ENCODE data around the gene FGFBP2. TPM values are rescaled to one million over a fixed set of nuclear protein-coding genes. Genes with fewer than 3 reads are reported as not detected.
"Not testable (repeated sequence)": the region's sequence is repeated elsewhere in the genome, so short reads cannot be mapped to it uniquely, and the experiment has no call there.

Gene FGFBP2
- total and polyA plus RNA-seq, 7 experiments from 2014 or later: 1.2 to 54.8 (median 2.7) TPM

GRCh38 chr4:15916358-15916757, 46.6 kb downstream of the FGFBP2 start:
- H3K9me3 ChIP-seq (ENCODE audit: control insufficient read depth in 2 of 3, low read length in 3 of 3); ATAC-seq; intact Hi-C loops (cut with micrococcal nuclease); DNase-seq; H3K4me3 Mint-ChIP-seq; CTCF ChIA-PET; H3K27ac ChIP-seq (ENCODE audit: low read depth, low read length); H3K9me3 Mint-ChIP-seq; H3K4me3 ChIP-seq (ENCODE audit: low read length); H3K36me3 Mint-ChIP-seq; H3K4me1 Mint-ChIP-seq; H3K27me3 ChIP-seq (ENCODE audit: control insufficient read depth in 2 of 2, insufficient read depth in 2 of 2, low read length in 2 of 2); H3K36me3 ChIP-seq (ENCODE audit: control insufficient read depth in 2 of 3, insufficient read depth in 3 of 3, low read length in 3 of 3); H3K4me1 ChIP-seq (ENCODE audit: control insufficient read depth in 2 of 2, insufficient read depth in 2 of 2, low read length in 2 of 2); POLR2A ChIA-PET; H3K27ac Mint-ChIP-seq: not testable (repeated sequence)
- peaks cover 11 to 17% (median 14%) of the 10 kb centered on the region in 5 donors for H3K27me3 Mint-ChIP-seq

- DNase-seq: no peak
- Mint-ChIP-seq H3K9me3 (peaks cover 0 to 9% (median 4%) of the 10 kb centered on the region in 11 donors), H3K36me3 (no peaks in the 10 kb centered on the region), H3K4me1 (peaks cover 0 to 2% (median 0%) of the 10 kb centered on the region in 7 donors), H3K27ac (no peak overlapping the region), H3K27me3 (peaks cover 12 to 15% (median 14%) of the 10 kb centered on the region in 5 donors), H3K4me3 (no peak overlapping the region)
- H3K27me3 ChIP-seq (ENCODE audit: control insufficient read depth in 2 of 2, insufficient read depth in 2 of 2, low read length in 2 of 2): no peaks in the 10 kb centered on the region
- H3K4me3 ChIP-seq (ENCODE audit: low read length): no peak overlapping the region
- H3K9me3 ChIP-seq (ENCODE audit: control insufficient read depth in 2 of 3, low read length in 3 of 3): no peaks in the 10 kb centered on the region
- CTCF ChIA-PET: no interaction called here
- H3K36me3 ChIP-seq (ENCODE audit: control insufficient read depth in 2 of 3, insufficient read depth in 3 of 3, low read length in 3 of 3): no peaks in the 10 kb centered on the region
- no peaks in the 10 kb centered on the region for H3K4me1 ChIP-seq (ENCODE audit: control insufficient read depth in 2 of 2, insufficient read depth in 2 of 2, low read length in 2 of 2)
- no peak overlapping the region for H3K27ac ChIP-seq (ENCODE audit: low read depth, low read length)
- no peak for ATAC-seq
- POLR2A ChIA-PET: no interaction called here
- intact Hi-C loops (cut with micrococcal nuclease): no loop called here
Observed at GRCh38 chr4:15914736-15915135, 48.2 kb downstream of the FGFBP2 start.

GRCh38 chr4:15914291-15914690, 48.7 kb downstream of the FGFBP2 start:
- Histone ChIP-seq H3K27ac (ENCODE audit: low read depth, low read length) (no peak overlapping the region), H3K27me3 (ENCODE audit: control insufficient read depth in 2 of 2, insufficient read depth in 2 of 2, low read length in 2 of 2) (no peaks in the 10 kb centered on the region), H3K36me3 (ENCODE audit: control insufficient read depth in 2 of 3, insufficient read depth in 3 of 3, low read length in 3 of 3) (no peaks in the 10 kb centered on the region), H3K9me3 (ENCODE audit: control insufficient read depth in 2 of 3, low read length in 3 of 3) (no peaks in the 10 kb centered on the region), H3K4me3 (ENCODE audit: low read length) (no peak overlapping the region), H3K4me1 (ENCODE audit: control insufficient read depth in 2 of 2, insufficient read depth in 2 of 2, low read length in 2 of 2) (no peaks in the 10 kb centered on the region)
- H3K9me3 Mint-ChIP-seq: peaks cover 0 to 9% (median 4%) of the 10 kb centered on the region in 11 donors
- intact Hi-C loops (cut with micrococcal nuclease): no loop called here
- DNase-seq: no peak
- no peak overlapping the region for H3K4me3 Mint-ChIP-seq
- ChIA-PET POLR2A (no interaction called here), CTCF (no interaction called here)
- H3K27me3 Mint-ChIP-seq: peaks cover 10 to 15% (median 11%) of the 10 kb centered on the region in 5 donors
- H3K36me3 Mint-ChIP-seq: no peaks in the 10 kb centered on the region
- peaks cover 0 to 2% (median 0%) of the 10 kb centered on the region in 7 donors for H3K4me1 Mint-ChIP-seq
- no peak overlapping the region for H3K27ac Mint-ChIP-seq
- ATAC-seq: no peak

- Histone ChIP-seq H3K36me3 (ENCODE audit: control insufficient read depth in 2 of 3, insufficient read depth in 3 of 3, low read length in 3 of 3) (no peaks in the 10 kb centered on the region), H3K4me1 (ENCODE audit: control insufficient read depth in 2 of 2, insufficient read depth in 2 of 2, low read length in 2 of 2) (no peaks in the 10 kb centered on the region), H3K9me3 (ENCODE audit: control insufficient read depth in 2 of 3, low read length in 3 of 3) (no peaks in the 10 kb centered on the region), H3K27ac (ENCODE audit: low read depth, low read length) (no peak overlapping the region), H3K27me3 (ENCODE audit: control insufficient read depth in 2 of 2, insufficient read depth in 2 of 2, low read length in 2 of 2) (no peaks in the 10 kb centered on the region), H3K4me3 (ENCODE audit: low read length) (no peak overlapping the region)
- Mint-ChIP-seq H3K27ac (no peak overlapping the region), H3K4me3 (no peak overlapping the region), H3K36me3 (no peaks in the 10 kb centered on the region), H3K4me1 (peaks cover 0 to 2% (median 0%) of the 10 kb centered on the region in 7 donors), H3K9me3 (peaks cover 0 to 9% (median 4%) of the 10 kb centered on the region in 11 donors), H3K27me3 (peaks cover 3 to 17% (median 10%) of the 10 kb centered on the region in 5 donors)
- POLR2A ChIA-PET: no interaction called here
- CTCF ChIA-PET: no interaction called here
- intact Hi-C loops (cut with micrococcal nuclease): no loop called here
- ATAC-seq (no peak), DNase-seq (no peak)
Observed at GRCh38 chr4:15913631-15913970, 49.4 kb downstream of the FGFBP2 start.

GRCh38 chr4:15912961-15913630, 49.9 kb downstream of the FGFBP2 start:
- DNase-seq (no peak), ATAC-seq (no peak)
- Histone ChIP-seq H3K9me3 (ENCODE audit: control insufficient read depth in 2 of 3, low read length in 3 of 3) (no peaks in the 10 kb centered on the region), H3K27me3 (ENCODE audit: control insufficient read depth in 2 of 2, insufficient read depth in 2 of 2, low read length in 2 of 2) (no peaks in the 10 kb centered on the region), H3K36me3 (ENCODE audit: control insufficient read depth in 2 of 3, insufficient read depth in 3 of 3, low read length in 3 of 3) (no peaks in the 10 kb centered on the region), H3K27ac (ENCODE audit: low read depth, low read length) (no peak overlapping the region), H3K4me3 (ENCODE audit: low read length) (no peak overlapping the region), H3K4me1 (ENCODE audit: control insufficient read depth in 2 of 2, insufficient read depth in 2 of 2, low read length in 2 of 2) (no peaks in the 10 kb centered on the region)
- H3K36me3 Mint-ChIP-seq: no peaks in the 10 kb centered on the region
- H3K9me3 Mint-ChIP-seq: peaks cover 0 to 9% (median 4%) of the 10 kb centered on the region in 11 donors
- CTCF ChIA-PET: no interaction called here
- no peak overlapping the region for H3K27ac Mint-ChIP-seq
- H3K27me3 Mint-ChIP-seq: peaks cover 0 to 20% (median 7%) of the 10 kb centered on the region in 5 donors
- peaks cover 0 to 2% (median 0%) of the 10 kb centered on the region in 7 donors for H3K4me1 Mint-ChIP-seq
- POLR2A ChIA-PET: no interaction called here
- H3K4me3 Mint-ChIP-seq: no peak overlapping the region
- intact Hi-C loops (cut with micrococcal nuclease): no loop called here

- H3K4me1 ChIP-seq (ENCODE audit: control insufficient read depth in 2 of 2, insufficient read depth in 2 of 2, low read length in 2 of 2): no peaks in the 10 kb centered on the region
- ATAC-seq: no peak
- Mint-ChIP-seq H3K27me3 (peaks cover 0 to 20% (median 7%) of the 10 kb centered on the region in 5 donors), H3K4me3 (no peak overlapping the region), H3K4me1 (peaks cover 0 to 2% (median 0%) of the 10 kb centered on the region in 7 donors), H3K27ac (no peak overlapping the region), H3K9me3 (peaks cover 0 to 9% (median 4%) of the 10 kb centered on the region in 11 donors), H3K36me3 (no peaks in the 10 kb centered on the region)
- H3K9me3 ChIP-seq (ENCODE audit: control insufficient read depth in 2 of 3, low read length in 3 of 3): no peaks in the 10 kb centered on the region
- no peaks in the 10 kb centered on the region for H3K36me3 ChIP-seq (ENCODE audit: control insufficient read depth in 2 of 3, insufficient read depth in 3 of 3, low read length in 3 of 3)
- intact Hi-C loops (cut with micrococcal nuclease): no loop called here
- no peaks in the 10 kb centered on the region for H3K27me3 ChIP-seq (ENCODE audit: control insufficient read depth in 2 of 2, insufficient read depth in 2 of 2, low read length in 2 of 2)
- no peak overlapping the region for H3K4me3 ChIP-seq (ENCODE audit: low read length)
- ChIA-PET POLR2A (no interaction called here), CTCF (no interaction called here)
- no peak for DNase-seq
- H3K27ac ChIP-seq (ENCODE audit: low read depth, low read length): no peak overlapping the region
Observed at GRCh38 chr4:15912236-15912635, 50.7 kb downstream of the FGFBP2 start.
